ENCODE measurements around the gene ATP2A3.

Gene ATP2A3

GRCh38 chr17:3912827-3913226, 51.4 kb downstream of the ATP2A3 start:
- DNase-seq (ENCODE audit: low read depth, low spot score), result no peak

DNA sequence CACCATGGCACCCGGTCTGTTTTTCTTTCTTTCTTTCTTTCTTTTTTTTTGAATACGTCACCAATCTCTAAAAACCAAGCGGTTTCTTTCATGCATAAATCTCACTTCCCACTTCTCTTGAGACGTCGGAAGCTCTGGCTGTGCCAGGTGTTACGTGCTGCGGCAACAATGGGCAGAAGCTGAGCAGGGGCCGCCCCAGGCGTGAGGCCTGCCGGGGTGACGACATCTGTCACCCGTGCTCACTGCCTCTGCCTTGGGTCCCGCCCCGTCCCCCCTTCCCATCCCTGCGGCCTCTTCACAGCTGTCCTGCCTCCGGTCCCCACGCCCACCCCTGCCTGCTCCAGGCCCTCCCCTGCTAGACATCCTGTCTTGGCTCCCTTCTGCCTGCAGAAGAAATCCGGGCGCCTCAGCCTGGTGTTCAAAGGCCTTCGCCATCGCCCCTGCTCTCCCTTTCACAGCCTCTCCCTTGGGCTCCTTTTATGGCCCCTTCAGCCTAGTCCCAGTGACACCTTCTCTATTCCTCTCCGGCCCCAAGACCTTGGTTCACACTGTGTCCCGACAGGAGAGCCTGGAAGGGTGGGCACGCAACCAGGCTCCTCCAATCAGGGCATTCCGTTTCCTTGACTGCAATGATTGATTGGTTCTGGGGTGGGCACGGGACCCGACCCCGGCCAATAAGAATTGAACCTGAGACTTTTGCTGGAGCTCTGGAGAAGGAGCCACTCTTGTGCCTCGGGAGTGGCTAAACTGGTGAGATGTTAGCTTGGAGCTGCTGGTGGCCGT, 52.8 kb downstream of the ATP2A3 start:
- no peak for DNase-seq (ENCODE audit: low read depth, low spot score)

DNA sequence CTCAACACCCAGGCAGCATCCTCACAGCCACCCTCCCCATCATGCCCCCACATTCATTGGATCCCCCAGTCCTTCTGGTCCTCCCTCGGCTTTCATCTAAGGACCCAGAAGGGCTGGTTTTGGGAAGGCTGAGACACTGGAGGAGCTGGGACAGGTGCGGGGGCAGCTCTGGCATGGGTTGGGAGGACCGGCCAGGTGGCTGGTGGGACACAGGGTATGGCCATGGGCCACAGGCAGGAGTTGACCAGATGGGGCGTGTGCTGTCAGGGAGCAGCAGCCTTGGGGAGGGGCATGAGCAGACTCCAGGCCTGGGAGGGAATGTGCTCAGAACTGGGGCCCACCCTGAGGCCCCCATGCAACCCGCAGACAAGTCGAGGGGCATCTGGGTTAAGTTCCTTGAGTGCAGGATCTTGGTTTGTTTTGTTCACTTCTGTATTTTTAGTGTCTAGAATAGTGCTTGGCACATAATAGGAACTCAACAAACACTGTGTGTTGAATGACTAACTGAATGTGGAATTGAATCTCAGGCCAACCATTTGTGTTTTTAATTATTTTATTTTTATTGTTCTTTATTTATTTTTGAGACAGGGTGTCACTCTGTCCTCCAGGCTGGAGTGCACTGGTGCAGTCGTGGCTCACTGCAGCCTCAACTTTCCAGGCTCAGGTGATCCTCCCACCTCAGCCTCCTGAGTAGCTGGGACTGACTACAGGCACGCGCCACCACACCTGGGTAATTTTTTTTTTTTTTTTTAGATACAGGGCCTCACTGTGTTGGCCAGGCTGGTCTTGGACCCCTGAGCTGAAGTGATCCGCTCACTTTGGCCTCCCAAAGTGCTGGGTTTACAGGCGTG, 53.6 kb downstream of the ATP2A3 start:
- DNase-seq (ENCODE audit: low read depth, low spot score), result no peak

DNA sequence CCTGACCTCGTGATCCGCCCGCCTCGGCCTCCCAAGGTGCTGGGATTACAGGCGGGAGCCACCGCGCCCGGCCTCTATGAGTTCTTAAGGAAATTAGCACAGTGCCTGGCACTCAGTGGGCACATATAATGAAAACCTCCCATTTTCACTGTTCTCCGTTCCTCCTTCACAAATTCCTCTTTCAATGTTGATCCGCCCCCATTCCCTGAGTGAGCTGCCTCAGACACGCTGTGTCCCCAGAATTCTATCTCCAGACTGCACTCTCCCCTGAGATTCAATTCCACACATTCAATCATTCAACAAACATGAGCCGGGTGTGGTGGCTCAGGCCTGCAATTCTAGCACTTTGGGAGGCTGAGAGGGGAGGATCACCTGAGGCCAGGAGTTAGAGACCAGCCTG, 55.0 kb downstream of the ATP2A3 start:
- DNase-seq (ENCODE audit: low read depth, low spot score), result no peak

DNA sequence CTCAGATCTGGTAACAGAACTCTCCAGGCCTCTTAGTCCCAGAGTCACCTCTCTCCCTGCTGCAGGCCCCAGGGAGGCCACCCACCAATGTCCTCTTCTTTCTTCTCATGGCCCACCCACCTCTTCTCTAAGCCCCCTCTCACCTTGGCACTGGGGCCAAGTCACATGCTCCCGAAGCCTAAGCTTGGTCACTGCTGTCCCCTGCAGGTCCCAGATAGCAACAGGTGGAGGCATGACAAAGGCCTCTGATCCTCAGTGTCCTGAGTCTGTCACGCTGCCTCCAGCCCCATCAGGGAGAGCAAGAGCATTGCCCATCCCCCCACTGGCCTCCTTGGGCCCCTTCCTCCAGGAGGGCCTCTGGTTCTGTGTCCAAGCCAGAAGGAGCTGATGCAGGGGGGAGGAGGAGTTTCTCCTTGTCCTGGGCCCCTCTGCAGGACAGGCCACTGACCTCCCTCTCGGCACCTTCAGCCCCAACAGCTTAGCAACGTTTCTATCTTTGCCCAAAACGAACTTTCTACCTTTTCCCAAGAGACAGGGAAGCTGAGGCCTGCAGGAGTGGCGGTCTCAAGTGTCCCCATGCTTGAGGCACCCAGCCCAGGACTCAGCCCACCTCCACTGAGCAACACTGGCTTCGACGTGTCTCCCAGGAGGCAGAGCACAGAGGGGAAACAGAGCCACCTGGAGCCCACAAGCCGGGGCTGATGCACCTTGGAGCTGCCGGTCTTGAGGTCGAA, 56.6 kb downstream of the ATP2A3 start:
- DNase-seq (ENCODE audit: low read depth, low spot score), result no peak

DNA sequence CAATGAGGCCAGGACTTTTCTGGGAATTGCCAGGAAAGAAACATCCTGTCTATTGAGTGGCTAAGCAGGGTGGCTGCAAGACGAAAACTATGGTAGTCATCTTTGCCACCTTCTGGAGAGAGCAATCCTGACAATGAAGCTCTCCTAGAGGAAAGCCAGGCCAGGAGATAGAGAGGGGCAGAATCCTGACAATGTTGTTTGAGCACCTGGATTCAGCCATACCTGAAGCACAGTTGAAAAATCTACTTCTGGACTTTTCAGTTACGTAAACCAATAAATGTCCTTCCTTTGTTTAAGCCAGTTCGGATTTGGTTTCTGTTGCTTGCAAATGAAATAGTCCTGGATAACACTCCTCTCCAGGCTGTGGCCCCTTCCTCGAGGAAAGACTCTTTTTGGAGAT, 57.4 kb downstream of the ATP2A3 start:
- DNase-seq (ENCODE audit: low read depth, low spot score), result no peak

DNA sequence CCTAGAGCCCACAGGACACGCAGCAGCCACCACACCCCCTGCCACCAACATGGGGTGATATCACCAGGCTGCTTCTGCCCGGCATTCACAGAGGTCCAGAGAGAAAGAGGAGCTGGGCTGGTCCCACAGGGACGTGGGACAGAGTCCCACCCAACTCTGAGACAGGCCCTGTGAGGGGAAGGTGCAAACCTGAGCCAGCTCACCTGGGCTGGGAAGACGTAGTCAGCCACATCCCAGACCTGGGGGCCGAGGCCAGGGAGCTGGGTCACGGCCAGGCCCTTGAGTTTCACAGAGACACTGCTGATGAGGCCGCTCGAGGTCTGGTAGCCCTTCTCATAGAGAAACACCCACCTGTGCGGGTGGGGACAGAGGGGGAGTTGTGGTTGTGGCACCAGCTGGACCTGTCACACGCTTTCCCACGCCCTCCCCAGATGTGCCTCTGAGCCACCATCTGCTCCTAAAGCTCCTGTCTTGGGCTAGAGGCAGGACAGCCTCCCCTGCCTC, 59.2 kb downstream of the ATP2A3 start:
- DNase-seq (ENCODE audit: low read depth, low spot score), result no peak

- DNase-seq (ENCODE audit: low read depth, low spot score), result no peak
Observed at GRCh38 chr17:3904501-3904900, 59.7 kb downstream of the ATP2A3 start.

GRCh38 chr17:3903881-3904290, 60.4 kb downstream of the ATP2A3 start:
- DNase-seq (ENCODE audit: low read depth, low spot score), result no peak

DNA sequence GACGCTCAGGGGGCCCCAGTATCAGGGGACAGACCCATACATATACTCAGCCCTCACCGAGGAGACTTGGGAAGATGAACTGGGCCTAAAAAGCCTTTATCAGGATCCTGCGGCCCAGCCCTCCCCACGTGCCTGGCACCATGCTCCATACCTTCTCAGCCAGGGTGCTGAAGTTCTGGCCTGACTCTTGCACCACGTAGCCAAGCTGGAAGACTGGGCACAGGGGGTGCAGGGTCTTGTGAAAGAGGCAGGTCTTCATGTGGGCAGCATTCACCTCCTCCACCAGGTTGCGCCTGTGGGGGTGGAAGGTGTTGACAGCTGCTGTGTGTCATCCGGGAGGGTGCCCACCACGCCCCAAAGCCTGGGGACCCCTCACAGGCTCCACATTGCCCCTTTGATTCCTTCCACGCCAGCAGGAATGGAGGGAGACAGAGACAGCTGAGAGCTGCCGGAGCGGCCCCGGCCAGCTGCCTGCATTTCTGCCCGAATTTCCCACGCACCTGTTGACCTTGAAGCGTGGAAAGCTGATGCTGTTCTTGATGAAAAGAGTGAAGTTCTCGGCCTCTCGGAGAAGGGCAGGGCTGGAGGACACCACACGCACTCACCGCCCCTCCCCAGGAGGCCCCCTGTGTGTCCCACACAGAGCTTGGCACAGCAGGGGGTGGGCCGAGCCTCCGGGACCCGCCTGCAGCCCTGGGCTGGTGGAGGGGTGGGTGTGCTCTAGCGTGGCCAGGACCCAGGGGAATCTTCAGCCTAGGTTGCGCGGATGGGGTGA, 61.0 kb downstream of the ATP2A3 start:
- DNase-seq (ENCODE audit: low read depth, low spot score), result no peak

DNA sequence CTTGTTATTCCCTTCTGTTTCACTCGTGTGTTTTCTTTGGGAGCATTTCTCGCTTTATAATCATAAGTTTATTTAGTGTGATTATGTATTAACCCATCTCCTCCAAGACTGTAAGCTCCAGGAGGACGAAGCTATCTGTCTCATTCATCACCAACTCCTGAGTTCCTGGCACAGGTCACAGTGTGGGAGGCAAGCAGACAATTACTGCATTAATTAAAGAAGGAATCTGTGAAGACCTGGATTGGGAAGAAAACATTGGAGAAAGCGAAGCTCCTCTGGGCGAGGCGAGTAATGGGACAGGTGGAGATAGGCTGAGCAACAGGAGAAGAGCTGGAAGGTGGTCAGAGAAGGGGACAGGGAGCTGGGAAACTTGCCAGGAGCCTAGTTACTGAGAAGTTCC, 63.6 kb downstream of the ATP2A3 start:
- no peak for DNase-seq (ENCODE audit: low read depth, low spot score)

DNA sequence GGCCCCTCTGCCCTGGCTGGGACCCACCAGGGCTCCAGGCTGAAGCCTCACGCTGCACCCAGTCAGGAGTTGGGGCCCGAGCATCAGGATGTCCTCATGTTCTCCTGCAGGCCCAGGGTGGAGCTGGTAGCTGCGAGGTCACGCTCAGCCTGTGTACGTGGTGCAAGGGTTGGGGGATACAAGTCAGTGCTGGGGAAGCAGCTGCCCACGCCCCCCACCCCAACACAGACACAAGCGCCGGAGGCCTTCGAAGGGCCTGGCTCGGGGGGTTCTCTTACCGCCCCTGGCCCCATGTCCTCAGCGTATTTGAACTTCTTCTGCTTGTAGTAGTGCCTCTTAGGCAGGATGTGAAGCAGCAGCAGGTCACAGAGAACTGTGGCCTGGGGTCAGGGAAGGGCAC, 66.5 kb downstream of the ATP2A3 start:
- DNase-seq (ENCODE audit: low read depth, low spot score), result no peak

- no peak for DNase-seq (ENCODE audit: low read depth, low spot score)
Observed at GRCh38 chr17:3896968-3897235, 67.3 kb downstream of the ATP2A3 start.

DNA sequence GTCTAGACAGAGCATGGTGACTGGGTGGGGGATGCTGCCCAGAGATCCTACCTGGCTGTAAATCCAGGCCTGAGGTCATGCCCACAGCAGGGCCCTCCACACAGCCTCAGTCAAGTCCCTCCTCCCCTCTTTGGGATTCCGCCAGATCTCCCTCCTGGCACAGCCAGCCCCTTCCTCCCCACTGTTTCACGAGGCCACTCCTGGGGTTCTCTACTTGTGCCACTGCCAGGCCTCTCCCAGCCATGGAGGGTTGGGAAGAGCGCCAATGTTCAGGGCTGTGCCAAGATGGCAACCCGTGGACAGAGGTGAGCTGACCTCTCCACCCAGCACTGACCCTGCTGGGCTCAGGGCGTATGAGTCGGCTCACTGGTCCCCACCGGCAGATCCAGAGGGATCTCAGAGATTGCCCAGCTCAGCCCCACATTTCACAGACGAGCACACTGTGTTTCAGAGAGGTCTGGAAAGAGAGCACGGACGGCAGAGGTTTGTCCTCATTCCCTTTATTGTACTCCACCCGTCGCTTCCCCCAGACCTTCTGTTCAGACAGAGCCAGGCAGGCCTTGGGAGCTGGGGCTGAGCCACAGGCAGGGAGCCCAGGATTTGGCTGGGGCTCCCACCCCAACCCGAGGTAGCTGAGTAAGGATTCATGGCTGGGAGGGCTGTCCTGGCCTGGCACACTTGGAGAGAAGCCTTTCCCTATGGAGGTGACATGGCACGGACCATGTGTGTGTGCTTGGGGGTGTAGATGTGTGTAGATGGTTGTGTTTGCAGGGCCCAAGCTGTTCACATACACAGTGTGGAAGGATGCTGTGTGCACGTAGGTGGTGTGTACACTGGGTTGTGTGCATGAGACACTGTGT, 67.9 kb downstream of the ATP2A3 start:
- no peak for DNase-seq (ENCODE audit: low read depth, low spot score)

- no peak for DNase-seq (ENCODE audit: low read depth, low spot score)
Observed at GRCh38 chr17:3895354-3895753, 68.9 kb downstream of the ATP2A3 start.

DNA sequence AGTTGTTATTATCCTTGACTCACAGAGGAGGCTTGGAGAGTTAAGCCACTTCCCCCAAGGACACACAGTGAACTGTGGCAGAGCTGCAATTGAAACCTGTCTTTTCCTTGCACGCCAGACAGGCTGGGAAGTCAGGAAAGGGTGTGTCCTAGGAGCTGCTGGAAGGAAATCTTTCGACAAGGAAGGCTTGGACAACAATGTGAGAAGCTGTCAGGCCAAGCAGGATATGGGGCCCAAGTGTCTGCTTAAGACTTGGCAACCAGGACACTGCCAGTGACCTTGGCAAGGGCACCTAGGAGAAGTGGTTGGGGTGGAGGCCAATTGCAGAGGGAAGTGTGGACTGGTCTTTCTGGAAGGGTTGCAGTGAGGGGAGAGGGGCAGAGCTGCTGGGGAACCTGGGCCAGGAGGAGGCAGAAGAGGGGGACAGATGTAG, 69.3 kb downstream of the ATP2A3 start:
- DNase-seq (ENCODE audit: low read depth, low spot score), result no peak

- DNase-seq (ENCODE audit: low read depth, low spot score), result no peak
Observed at GRCh38 chr17:3894188-3894587, 70.0 kb downstream of the ATP2A3 start.

DNA sequence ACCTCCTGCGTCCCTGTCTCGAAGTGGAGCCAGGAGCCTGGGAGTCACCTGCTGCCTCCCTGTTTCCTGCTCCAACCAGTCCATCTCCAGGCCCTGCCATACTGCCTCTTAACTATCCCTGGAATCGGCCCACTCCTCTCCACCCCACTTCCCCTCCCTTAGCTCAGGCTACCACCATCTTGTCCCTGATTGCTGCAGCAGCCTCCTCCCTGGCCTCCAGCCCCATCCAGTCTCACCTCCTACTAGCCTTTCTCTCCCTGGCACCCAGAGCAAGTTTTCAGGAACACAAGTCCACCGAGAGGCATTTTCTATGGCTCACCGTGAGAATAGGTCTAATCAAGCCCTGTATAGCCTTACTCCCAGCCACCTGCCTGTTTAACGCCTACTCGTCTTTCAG, 70.5 kb downstream of the ATP2A3 start:
- no peak for DNase-seq (ENCODE audit: low read depth, low spot score)

DNA sequence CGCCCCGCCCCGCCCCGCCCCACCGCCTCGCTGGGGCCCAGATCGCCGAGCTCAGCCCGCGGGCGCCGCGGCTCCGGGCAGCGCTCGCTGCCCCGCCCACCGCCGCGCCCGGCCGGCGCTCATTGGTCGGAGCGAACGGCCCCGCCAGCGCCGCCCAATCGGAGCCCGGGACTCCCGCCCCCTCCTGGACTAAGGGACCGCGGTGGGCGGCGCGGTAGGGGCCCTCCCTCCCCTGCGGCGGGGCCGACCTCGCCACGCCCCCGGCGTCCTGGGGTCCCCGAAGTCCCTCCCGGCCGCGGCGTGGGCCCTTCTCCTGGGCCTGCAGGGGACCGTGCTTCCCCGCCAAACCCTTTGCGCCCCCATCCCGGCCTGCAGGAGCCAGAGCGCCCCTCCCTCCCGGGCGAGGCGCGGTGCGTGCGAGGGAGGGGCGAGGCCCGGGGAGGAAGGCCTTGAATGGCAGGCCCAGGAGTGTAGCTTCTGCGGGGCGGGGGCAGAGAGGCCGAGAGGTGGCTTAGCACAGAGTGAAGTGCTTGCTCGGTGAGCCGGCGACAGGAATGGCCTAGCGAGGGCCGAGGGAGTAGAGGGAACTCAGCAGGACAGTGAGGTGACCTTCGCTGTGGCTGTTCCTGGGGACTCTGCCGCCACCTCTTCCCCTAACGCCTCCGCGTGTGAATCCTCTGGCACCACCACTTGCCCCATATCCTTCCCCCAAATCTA, 71.1 kb downstream of the ATP2A3 start, which contains the start of gene CAMKK1:
CAMKK1 (minus strand) TSS at position 51 of the 717 bp plus-strand sequence. CDS start 7,366 bp downstream, outside the sequence.
- no peak for DNase-seq (ENCODE audit: low read depth, low spot score)
